SK-N-SH (cell line): ENCODE measurements around the gene VIM. TPM values are rescaled to one million over a fixed set of nuclear protein-coding genes. Genes with fewer than 3 reads are reported as not detected.

ENCODE experiments used
- CTCF ChIA-PET: fragments of 300-600, 350-600 bp; formaldehyde crosslinking; extraction: SDS; loops from one replicate; lab custom pipeline; 2021; lab: Yijun Ruan, JAX
- POLR2A ChIA-PET: fragments of 350-600 bp; sonication (Branson Sonifier 250); formaldehyde crosslinking; extraction: SDS; loops from one replicate; lab custom pipeline; 2020; ENCODE audit warnings: antibody characterized with exemption, inconsistent platforms; lab: Yijun Ruan, JAX
- DNase-seq: peaks from one replicate; pipeline ENCODE4 v3.0.0; 2012
- H2AFZ ChIP-seq: fragments of 200-600 bp; sonication (generic); 2 replicates; pipeline ENCODE4 v1.8.1; 2016; ENCODE audit warnings: antibody characterized with exemption, mild to moderate bottlenecking, low read depth
- H3F3A ChIP-seq: fragments of 200-600 bp; sonication (generic); replicated peaks from 2 replicates; pipeline ENCODE3; 2016; ENCODE audit warnings: antibody characterized with exemption, mild to moderate bottlenecking; ENCODE audit not compliant: insufficient read depth
- H3K27ac ChIP-seq, 2 experiments: fragments of 200-500 bp in 1 of 2; fragments of 200-600 bp in 1 of 2; sonication (Bioruptor generic) in 1 of 2; sonication (generic), shearing (Covaris generic) in 1 of 2; 2 replicates each; pipeline versions ENCODE4 v1.5.1 to v1.6.1; 2014 to 2016; ENCODE audit warnings: low read depth in 2 of 2, inconsistent platforms in 1 of 2, low read length in 1 of 2, mild to moderate bottlenecking in 1 of 2, mixed read lengths in 1 of 2
- H3K27me3 ChIP-seq: fragments of 200-600 bp; sonication (generic), shearing (Covaris generic); 2 replicates; pipeline ENCODE4 v1.6.1; 2016; ENCODE audit warnings: mixed run types; ENCODE audit not compliant: insufficient read depth
- H3K36me3 ChIP-seq, 2 experiments: fragments of 200-500 bp in 1 of 2; fragments of 200-600 bp in 1 of 2; sonication (Bioruptor generic) in 1 of 2; sonication (generic) in 1 of 2; replicated peaks in 1 of 2; 2 replicates each; pipeline versions ENCODE3 to v1.5.1; 2014 to 2016; ENCODE audit warnings: low read length in 1 of 2, mild to moderate bottlenecking in 1 of 2; ENCODE audit not compliant: insufficient read depth in 2 of 2, control insufficient read depth in 1 of 2
- H3K4me1 ChIP-seq, 2 experiments: fragments of 200-500 bp in 1 of 2; fragments of 200-600 bp in 1 of 2; sonication (Bioruptor generic) in 1 of 2; sonication (generic), shearing (Covaris generic) in 1 of 2; 2 replicates each; pipeline versions ENCODE4 v1.5.1 to v1.6.1; 2014 to 2016; ENCODE audit warnings: low read depth in 1 of 2, low read length in 1 of 2, mixed run types in 1 of 2; ENCODE audit not compliant: insufficient read depth in 2 of 2, control insufficient read depth in 1 of 2
- H3K4me2 ChIP-seq: fragments of 200-600 bp; sonication (generic), shearing (Covaris generic); 2 replicates; pipeline ENCODE4 v1.6.1; 2017; ENCODE audit warnings: mixed run types
- H3K4me3 ChIP-seq, 2 experiments: fragments of 200-500 bp in 1 of 2; fragments of 200-600 bp in 1 of 2; sonication (Bioruptor generic) in 1 of 2; sonication (generic), shearing (Covaris generic) in 1 of 2; 2 replicates each; pipeline versions ENCODE4 v1.5.1 to v1.8.1; 2014 to 2016; ENCODE audit warnings: low read depth in 2 of 2, inconsistent platforms in 1 of 2, low read length in 1 of 2, mild to moderate bottlenecking in 1 of 2, mixed read lengths in 1 of 2, moderate library complexity in 1 of 2
- H3K79me2 ChIP-seq: fragments of 200-600 bp; sonication (generic); 2 replicates; pipeline ENCODE4 v1.8.1; 2017; ENCODE audit warnings: mild to moderate bottlenecking; ENCODE audit not compliant: insufficient read depth
- H3K9ac ChIP-seq: fragments of 200-600 bp; sonication (generic); 2 replicates; pipeline ENCODE4 v1.6.1; 2017; ENCODE audit warnings: mixed run types
- H3K9me2 ChIP-seq: fragments of 200-600 bp; sonication (generic); 2 replicates; pipeline ENCODE4 v1.6.1; 2017; ENCODE audit warnings: mixed run types
- H3K9me3 ChIP-seq: fragments of 200-600 bp; sonication (generic); 2 replicates; pipeline ENCODE4 v1.6.1; 2017; ENCODE audit warnings: mixed run types, mild to moderate bottlenecking, moderate library complexity
- H4K20me1 ChIP-seq: fragments of 200-600 bp; sonication (generic); 2 replicates; pipeline ENCODE4 v1.6.1; 2017; ENCODE audit warnings: mild to moderate bottlenecking, mixed run types; ENCODE audit not compliant: insufficient read depth
- FOSL2 ChIP-seq: IDR thresholded peaks from 2 replicates; pipeline ENCODE4 v1.4.0; 2012; ENCODE audit warnings: low read depth, mild to moderate bottlenecking, moderate library complexity, borderline replicate concordance
- FOXJ3 ChIP-seq: sonication (generic); formaldehyde crosslinking; IDR thresholded peaks from 2 replicates; pipeline ENCODE4 v1.5.1; 2020; ENCODE audit warnings: mild to moderate bottlenecking, missing genetic modification reagents
- FOXM1 ChIP-seq: IDR thresholded peaks from 2 replicates; pipeline ENCODE4 v1.4.0; 2012; ENCODE audit warnings: low read depth, mild to moderate bottlenecking
- JUND ChIP-seq: IDR thresholded peaks from 2 replicates; pipeline ENCODE4 v1.4.0; 2012
- MAX ChIP-seq: IDR thresholded peaks from 2 replicates; pipeline ENCODE4 v1.4.0; 2012; ENCODE audit warnings: low read depth
- NFIC ChIP-seq: IDR thresholded peaks from 2 replicates; pipeline ENCODE4 v1.4.0; 2012; ENCODE audit warnings: borderline replicate concordance
- NRF1 ChIP-seq: IDR thresholded peaks from 2 replicates; pipeline ENCODE4 v1.6.1; 2012; ENCODE audit warnings: low read depth, mild to moderate bottlenecking, low read length
- PBX3 ChIP-seq: IDR thresholded peaks from 2 replicates; pipeline ENCODE4; 2012
- RAD21 ChIP-seq: IDR thresholded peaks from 2 replicates; pipeline ENCODE4 v1.6.1; 2012; ENCODE audit warnings: mild to moderate bottlenecking, low read length
- RFX5 ChIP-seq: IDR thresholded peaks from 2 replicates; pipeline ENCODE4 v1.6.1; 2012; ENCODE audit warnings: mild to moderate bottlenecking, improper control_type of control experiment, low read length
- SIN3A ChIP-seq: IDR thresholded peaks from 2 replicates; pipeline ENCODE4 v1.6.1; 2012; ENCODE audit warnings: low read depth, mild to moderate bottlenecking, low read length, moderate library complexity, borderline replicate concordance
- TCF12 ChIP-seq: IDR thresholded peaks from 2 replicates; pipeline ENCODE4 v1.4.0; 2012
- YY1 ChIP-seq: IDR thresholded peaks from 2 replicates; pipeline ENCODE4 v1.4.0; 2012; ENCODE audit warnings: low read depth, mild to moderate bottlenecking
- ZBTB33 ChIP-seq: IDR thresholded peaks from 2 replicates; pipeline ENCODE4 v1.4.0; 2012; ENCODE audit warnings: low read depth, borderline replicate concordance
- WGBS: methylation state at CpG from one replicate; pipeline ENCODE4 v1.1.6; 2017; ENCODE audit warnings: low lambda C conversion rate; 5-methylcytosine and 5-hydroxymethylcytosine counted together
- polyA plus RNA-seq, 3 experiments: library from polyadenylated mRNA; depleted of rRNA; stranded (reverse); fragments of >200 nt; gene quantifications; 2 replicates each; pipeline ENCODE4 v1.2.3, GENCODE V29; 2012

The VIM gene
- polyA plus RNA-seq, 1 of the 3 experiments (the other 2 are of a cell fraction): 5,016 TPM

GRCh38 chr10:17219024-17219423, 9.0 kb upstream of the VIM start:
- CTCF ChIA-PET: interaction anchor here (1.4 kb wide), 1 partner anchor 11 kb away, joined by 3 read pairs; no protein-coding TSS in a partner anchor
- peak overlapping the region in 1 of 2 experiments; percentile 100; a peak in 3 of 4 replicates for H3K27ac ChIP-seq
- H3K9me3 ChIP-seq: no peaks in the 10 kb centered on the region
- DNase-seq: no peak
- 40% methylated on average over 2 of the region's 2 CpGs for WGBS
- peak overlapping the region; percentile 89; the same call in 1 of the 2 replicates for H3K9ac ChIP-seq
- no peaks in the 10 kb centered on the region for H3K9me2 ChIP-seq
- H3K4me2 ChIP-seq: no peak overlapping the region; the same call in none of the 2 replicates
- no peak overlapping the region for H3K4me3 ChIP-seq
- TF ChIP-seq JUND: 0 out of 2 replicates have a peak, but pooled peaks have one; percentile 23
- TF ChIP-seq FOXJ3 (CRISPR knock-in tag): no peak
- peak; percentile 41 for TF ChIP-seq TCF12
- TF ChIP-seq FOXM1: no peak
- peak; percentile 45; the same call in 1 of the 2 replicates for TF ChIP-seq NFIC
- TF ChIP-seq FOSL2: peak; percentile 28; the same call in 1 of the 2 replicates
- H3F3A ChIP-seq: peaks cover 71% of the 10 kb centered on the region
- peaks cover 0 to 59% of the 10 kb centered on the region in 2 experiments; a peak in 3 of 4 replicates for H3K4me1 ChIP-seq
- no peaks in the 10 kb centered on the region for H3K36me3 ChIP-seq
- no peaks in the 10 kb centered on the region for H4K20me1 ChIP-seq
- no peak overlapping the region for H2AFZ ChIP-seq
- H3K27me3 ChIP-seq: no peaks in the 10 kb centered on the region
- POLR2A ChIA-PET: no interaction called here
- peaks cover 19% of the 10 kb centered on the region for H3K79me2 ChIP-seq

GRCh38 chr10:17220652-17221100, 7.4 kb upstream of the VIM start:
- Histone ChIP-seq H3K27me3 (no peaks in the 10 kb centered on the region), H2AFZ (no peak overlapping the region), H3K4me2 (peak overlapping the region; percentile 26; the same call in 1 of the 2 replicates), H3K4me3 (no peak overlapping the region), H3K9me3 (no peaks in the 10 kb centered on the region), H4K20me1 (no peaks in the 10 kb centered on the region), H3K27ac (peak overlapping the region; percentile 36 to 100; a peak in 3 of 4 replicates), H3K4me1 (peaks cover 0 to 46% of the 10 kb centered on the region in 2 experiments; a peak in 3 of 4 replicates), H3F3A (peaks cover 55% of the 10 kb centered on the region), H3K36me3 (no peaks in the 10 kb centered on the region), H3K9me2 (no peaks in the 10 kb centered on the region)
- no peak for DNase-seq
- POLR2A ChIA-PET: no interaction called here
- 48% methylated on average over 1 of the region's 1 CpG for WGBS
- CTCF ChIA-PET: interaction anchor here (0.7 to 3.4 kb wide), 2 partner anchors 10 to 1901 kb away, joined by 3 to 26 read pairs; no protein-coding TSS in a partner anchor
- TF ChIP-seq ZBTB33 (no peak), TCF12 (peak; percentile 27), RAD21 (no peak)
- TF ChIP-seq, all 33 proteins: peak for 1
- Histone ChIP-seq H3K9ac (peak overlapping the region; percentile 52; the same call in 1 of the 2 replicates), H3K79me2 (peaks cover 28% of the 10 kb centered on the region)

- DNase-seq: no peak
- Histone ChIP-seq H3K27me3 (no peaks in the 10 kb centered on the region), H3K79me2 (peaks cover 43% of the 10 kb centered on the region), H3F3A (peaks cover 50% of the 10 kb centered on the region), H3K27ac (peak overlapping the region in 1 of 2 experiments; percentile 100; a peak in 2 of 4 replicates), H3K9ac (peak overlapping the region; percentile 9; the same call in 1 of the 2 replicates), H4K20me1 (no peaks in the 10 kb centered on the region), H3K9me2 (no peaks in the 10 kb centered on the region), H3K4me1 (peaks cover 5 to 35% of the 10 kb centered on the region in 2 experiments), H3K9me3 (no peaks in the 10 kb centered on the region), H3K4me2 (no peak overlapping the region), H3K36me3 (no peaks in the 10 kb centered on the region), H2AFZ (no peak overlapping the region), H3K4me3 (no peak overlapping the region)
- TF ChIP-seq PBX3: no peak
- TF ChIP-seq YY1: no peak
- TF ChIP-seq NRF1: no peak
- no peak for TF ChIP-seq SIN3A
- no peak for TF ChIP-seq MAX
- TF ChIP-seq RFX5: no peak
- POLR2A ChIA-PET: no interaction called here
- 81% methylated on average over 4 of the region's 4 CpGs for WGBS
- CTCF ChIA-PET: interaction anchor here (1.5 to 3.4 kb wide), 2 partner anchors 8 to 11 kb away, joined by 4 to 26 read pairs; no protein-coding TSS in a partner anchor
These were observed 5.7 kb upstream of the VIM start for GRCh38 chr10:17222329-17222728.
